Left renal pelvis (tissue), 4 donors: ENCODE data around the gene C3orf62. TPM values are rescaled to one million over a fixed set of nuclear protein-coding genes. Genes with fewer than 3 reads are reported as not detected.

ENCODE experiments used
- DNase-seq, 4 donors: peaks; one replicate each; pipeline ENCODE4 v3.0.0-alpha.2; 2013; ENCODE audit warnings: low read depth in 4 of 4, low spot score in 3 of 4
- polyA plus RNA-seq, 4 donors: library from polyadenylated mRNA; unstranded; fragments of 120-200 nt; gene quantifications; one replicate each; pipeline ENCODE4 v1.2.1, GENCODE V29; 2013; ENCODE audit not compliant: insufficient read length in 4 of 4

The C3orf62 gene
- polyA plus RNA-seq, 4 donors, result 9.8 to 14.7 (median 10.5) TPM

DNA sequence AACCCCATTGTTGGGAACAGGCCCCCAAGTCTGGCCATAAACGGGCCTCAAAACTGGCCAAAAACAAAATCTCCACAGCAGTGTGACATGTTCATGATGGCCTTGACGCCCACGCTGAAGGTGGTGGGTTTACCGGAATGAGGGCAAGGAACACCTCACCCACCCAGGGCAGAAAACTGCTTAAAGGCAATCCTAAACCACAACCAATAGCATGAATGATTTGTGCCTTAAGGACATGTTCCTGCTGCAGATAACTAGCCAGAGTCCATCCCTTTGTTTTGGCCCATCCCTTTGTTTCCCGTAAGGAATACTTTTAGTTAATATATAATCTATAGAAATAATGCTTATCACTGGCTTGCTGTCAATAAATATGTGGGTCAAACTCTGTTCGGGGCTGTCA is 57.9 kb downstream of the C3orf62 start:
- DNase-seq, result no peak

Other genes with a start within 250 kb of the C3orf62 start
- 100 to 1,000 TPM; 196 to 228 (median 222) TPM for gene IMPDH2, start 247.8 kb downstream of the C3orf62 start, polyA plus RNA-seq
- 10 to 100 TPM; 68.9 to 85.1 (median 82.4) TPM for gene QRICH1, start 183.2 kb downstream of the C3orf62 start, polyA plus RNA-seq
- 100 to 1,000 TPM; 209 to 332 (median 291) TPM for gene QARS1, start 172.5 kb downstream of the C3orf62 start, polyA plus RNA-seq
- 10 to 100 TPM; 41.8 to 63.2 (median 56.5) TPM for gene USP19, start 156.4 kb downstream of the C3orf62 start, polyA plus RNA-seq
- 100 to 1,000 TPM; 365 to 447 (median 387) TPM for gene LAMB2, start 144.2 kb downstream of the C3orf62 start, polyA plus RNA-seq
- 10 to 100 TPM; 22.0 to 24.8 (median 24.2) TPM for gene CCDC71, start 110.9 kb downstream of the C3orf62 start, polyA plus RNA-seq
- 10 to 100 TPM; 35.0 to 51.3 (median 40.9) TPM for gene KLHDC8B, start 105.6 kb downstream of the C3orf62 start, polyA plus RNA-seq
- 10 to 100 TPM; 50.6 to 74.0 (median 64.2) TPM for gene USP4, start 62.8 kb upstream of the C3orf62 start, polyA plus RNA-seq
- gene GPX1, start 81.1 kb upstream of the C3orf62 start, polyA plus RNA-seq, result 100 to 1,000 TPM in 3 of 4 donors, 10 to 100 TPM in 1; 89.5 to 175 (median 107) TPM
- 100 to 1,000 TPM; 514 to 615 (median 583) TPM for gene RHOA, start 134.7 kb upstream of the C3orf62 start, polyA plus RNA-seq
- gene TCTA, start 135.2 kb upstream of the C3orf62 start, polyA plus RNA-seq, result 10 to 100 TPM; 25.4 to 38.9 (median 32.2) TPM
- gene AMT, start 145.2 kb upstream of the C3orf62 start, polyA plus RNA-seq, result 10 to 100 TPM; 18.8 to 45.9 (median 38.3) TPM
- gene NICN1, start 152.1 kb upstream of the C3orf62 start, polyA plus RNA-seq, result 10 to 100 TPM; 11.6 to 30.8 (median 25.3) TPM
- gene DAG1, start 193.0 kb upstream of the C3orf62 start, polyA plus RNA-seq, result 100 to 1,000 TPM in 3 of 4 donors, 10 to 100 TPM in 1; 74.9 to 114 (median 108) TPM